Smooth muscle cell of trachea (primary cell): Measurements from ENCODE around the gene SYCE1L. TPM values are rescaled to one million over a fixed set of nuclear protein-coding genes. Genes with fewer than 3 reads are reported as not detected.

Source experiments
- total RNA-seq: library from RNA; depleted of rRNA; stranded (reverse); fragments of >200 nt; gene quantifications from 2 replicates; pipeline ENCODE4 v1.2.1, GENCODE V29; 2014

Gene SYCE1L
- 0.50 and 0.58 TPM in 2 replicates for total RNA-seq

GRCh38 chr16:77199211-77199610 is at the start of gene SYCE1L:
Gene SYCE1L, plus strand, starts transcription at chr16:77199408. Its CDS starts 44 bp downstream, at chr16:77199452.

DNA sequence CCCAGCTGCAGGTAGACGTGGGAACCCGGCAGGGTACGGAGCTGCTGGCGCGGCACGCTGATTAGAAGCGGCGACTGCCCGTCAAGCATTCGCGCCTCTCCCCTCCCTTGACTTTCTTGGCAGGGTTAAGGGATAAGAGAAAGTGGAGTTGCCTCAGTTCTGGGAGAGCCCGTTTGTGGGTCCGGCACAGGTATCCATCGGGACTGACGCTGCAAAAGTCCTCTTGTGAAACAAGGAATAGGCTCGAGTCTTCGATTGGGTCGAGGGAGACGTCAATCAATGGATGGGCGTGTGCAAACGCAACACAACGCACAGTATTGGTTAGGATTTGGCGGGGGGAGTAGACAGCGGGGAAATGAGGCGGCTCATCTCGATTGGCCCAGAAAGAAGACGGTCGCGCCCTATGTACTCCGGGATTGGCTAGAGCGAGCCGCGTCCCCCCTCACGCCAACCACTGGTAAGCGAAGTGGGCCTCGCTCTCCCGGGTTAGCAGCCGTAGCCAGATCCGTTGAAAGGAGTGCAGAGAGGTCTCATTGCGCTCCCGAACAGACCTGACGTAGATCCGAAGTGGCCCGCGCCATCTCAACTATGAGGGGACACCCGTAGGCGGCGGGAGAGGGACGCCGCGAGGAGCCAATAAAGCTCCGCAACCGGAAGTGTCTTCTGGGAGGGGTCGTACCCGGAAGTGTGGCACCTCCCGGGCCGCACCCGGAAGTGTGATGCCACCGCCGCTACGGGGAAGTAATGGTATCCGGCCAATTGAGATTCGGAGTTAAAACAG is 8.5 kb upstream of the SYCE1L start, which contains the start of gene MON1B:
Gene MON1B, plus strand, starts transcription at position 713 of the 781 bp plus-strand sequence. CDS start 296 bp downstream, outside the sequence.

Other genes with a start within 250 kb of the SYCE1L start
- gene MON1B, start 8.2 kb upstream of the SYCE1L start, total RNA-seq: 11.3 and 13.9 TPM in 2 replicates
- not detected in 2 replicates for gene ADAMTS18, start 235.6 kb downstream of the SYCE1L start, total RNA-seq